Omental fat pad (tissue), 4 donors: Measurements from ENCODE around the gene KLHL35. TPM values are rescaled to one million over a fixed set of nuclear protein-coding genes. Genes with fewer than 3 reads are reported as not detected.

ENCODE experiments used
- ATAC-seq: fragments of 150-250 bp; one replicate; pipeline ENCODE4 v1.9.1; 2016; ENCODE audit warnings: mild to moderate bottlenecking, moderate library complexity; ENCODE audit not compliant: low FRiP score
- DNase-seq: peaks from one replicate; pipeline ENCODE4 v3.0.0-alpha.2; 2019; ENCODE audit warnings: low spot score
- CTCF ChIP-seq, 3 donors: fragments of 450-650 bp; IDR thresholded peaks; one replicate each; pipeline ENCODE4 v1.5.1; 2016 to 2017; ENCODE audit warnings: antibody characterized with exemption in 3 of 3, mild to moderate bottlenecking in 3 of 3, moderate library complexity in 2 of 3
- total RNA-seq, 4 donors: library from RNA; depleted of rRNA; stranded (reverse); fragments of >200 nt; gene quantifications; one replicate each; pipeline ENCODE4 v1.1.0, GENCODE V29; 2016

KLHL35 gene
- total RNA-seq, 4 donors from 2014 or later, result 1.3 to 2.4 (median 1.8) TPM; not detected in 1

GRCh38 chr11:75454987-75455386, 22.0 kb upstream of the KLHL35 start:
- no peak for TF ChIP-seq CTCF (IDR thresholded peaks at IDR 0.05)
- ATAC-seq (no peak), DNase-seq (no peak)

GRCh38 chr11:75453916-75454655, 21.1 kb upstream of the KLHL35 start:
- DNase-seq (no peak), ATAC-seq (peak; percentile 19)
- no peak for TF ChIP-seq CTCF (IDR thresholded peaks at IDR 0.05)

GRCh38 chr11:75450826-75451821, 18.1 kb upstream of the KLHL35 start:
- no peak for TF ChIP-seq CTCF (IDR thresholded peaks at IDR 0.05)
- no peak for ATAC-seq
- no peak for DNase-seq

- ATAC-seq, result no peak
- no peak for DNase-seq
- TF ChIP-seq CTCF (IDR thresholded peaks at IDR 0.05), result no peak
Measured at GRCh38 chr11:75450236-75450635, 17.2 kb upstream of the KLHL35 start.

- no peak for TF ChIP-seq CTCF (IDR thresholded peaks at IDR 0.05)
- ATAC-seq (no peak), DNase-seq (no peak)
Measured at GRCh38 chr11:75449776-75450175, 16.8 kb upstream of the KLHL35 start.

- no peak for TF ChIP-seq CTCF (IDR thresholded peaks at IDR 0.05)
- ATAC-seq (no peak), DNase-seq (no peak)
Measured at GRCh38 chr11:75449271-75449670, 16.3 kb upstream of the KLHL35 start.
